ENCODE data around the gene SH3TC2. TPM values are rescaled to one million over a fixed set of nuclear protein-coding genes. Genes with fewer than 3 reads are reported as not detected.

Gene SH3TC2
- total RNA-seq, 1 experiment from 2014 or later = 2.9 TPM

DNA sequence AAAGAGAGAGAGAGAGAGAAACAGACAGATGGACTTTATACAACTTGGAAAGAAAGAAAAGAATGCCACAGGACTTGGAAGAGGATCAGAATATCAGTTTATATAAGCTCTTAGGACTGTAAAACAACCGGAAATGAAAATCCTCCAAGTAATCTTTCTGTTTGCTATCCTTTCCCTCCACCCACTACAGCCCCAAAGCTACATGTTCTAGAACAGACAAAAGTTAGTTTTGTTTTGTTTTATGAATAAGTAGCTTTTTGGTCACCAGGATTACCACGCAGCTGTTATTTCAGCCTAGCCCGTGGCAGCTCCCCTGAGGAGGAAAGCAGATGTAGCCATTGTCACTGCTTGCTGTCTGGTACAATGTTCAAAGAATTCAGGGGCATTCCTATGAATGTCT is 66.6 kb downstream of the SH3TC2 start:
- peak; percentile 44 for DNase-seq
- Histone ChIP-seq H3K27me3 (no peaks in the 10 kb centered on the region), H3K9me3 (0 out of 2 replicates have a peak, but pooled peaks cover 3% of the 10 kb centered on the region), H3K36me3 (no peaks in the 10 kb centered on the region), H3K4me3 (no peak overlapping the region)

DNA sequence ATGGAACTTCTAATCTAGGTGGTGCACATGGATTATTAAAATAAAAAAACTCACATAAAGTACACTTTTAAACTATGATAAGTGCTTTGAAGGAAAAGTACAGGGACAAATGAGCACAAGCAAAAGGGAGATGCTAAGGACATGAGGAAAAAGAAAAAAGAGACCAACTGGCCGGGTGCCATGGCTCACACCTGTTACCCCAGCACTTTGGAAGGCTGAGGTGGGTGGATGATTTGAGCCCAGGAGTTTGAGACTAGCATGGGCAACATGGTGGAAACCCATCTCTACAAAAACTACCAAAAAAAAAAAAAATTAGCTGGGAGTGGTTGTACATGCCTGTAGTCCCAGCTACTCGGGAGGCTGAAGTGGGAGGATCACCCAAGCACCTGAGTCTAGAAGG is 67.1 kb downstream of the SH3TC2 start:
- Histone ChIP-seq H3K27me3 (no peaks in the 10 kb centered on the region), H3K36me3 (no peaks in the 10 kb centered on the region)

DNA sequence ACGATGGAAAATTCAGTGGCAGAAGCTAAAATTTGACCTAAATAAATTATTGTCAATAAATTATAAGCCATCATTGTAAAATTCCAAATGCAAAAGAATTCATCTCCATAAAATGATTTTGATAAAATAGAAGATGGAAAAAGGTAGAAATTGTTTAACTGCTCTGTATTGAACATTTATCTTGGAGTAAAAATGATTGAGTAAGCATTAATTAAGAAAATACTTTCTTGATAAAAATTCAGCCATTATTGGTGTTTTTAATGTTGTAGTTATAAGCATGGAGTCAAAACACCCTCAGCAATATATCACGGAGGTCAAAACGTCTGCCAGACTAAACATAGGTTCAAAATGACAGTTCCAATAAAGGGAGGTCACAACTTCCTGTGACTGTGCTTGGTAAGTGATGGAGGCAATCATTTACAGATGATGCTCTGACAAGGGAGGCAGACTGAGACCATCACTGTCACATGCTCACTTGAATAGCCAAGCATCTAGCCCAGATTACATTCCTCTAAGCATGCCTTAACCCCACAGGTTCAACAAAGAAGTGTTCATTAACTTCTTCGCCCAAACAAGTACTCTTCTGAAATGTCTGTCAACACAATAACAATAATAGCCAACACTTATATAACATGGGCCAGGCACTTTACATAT is 69.5 kb downstream of the SH3TC2 start:
- no peaks in the 10 kb centered on the region for H3K36me3 ChIP-seq
- no peak overlapping the region for H3K4me3 ChIP-seq
- H3K9me3 ChIP-seq = 0 out of 2 replicates have a peak, but pooled peaks cover 3% of the 10 kb centered on the region
- H3K27me3 ChIP-seq = no peaks in the 10 kb centered on the region
- DNase-seq = no peak

More for the DNA sequence above, 67.1 kb downstream of the SH3TC2 start:
- Histone ChIP-seq H3K4me3 (no peak overlapping the region), H3K9me3 (0 out of 2 replicates have a peak, but pooled peaks cover 3% of the 10 kb centered on the region)
- no peak for DNase-seq

DNA sequence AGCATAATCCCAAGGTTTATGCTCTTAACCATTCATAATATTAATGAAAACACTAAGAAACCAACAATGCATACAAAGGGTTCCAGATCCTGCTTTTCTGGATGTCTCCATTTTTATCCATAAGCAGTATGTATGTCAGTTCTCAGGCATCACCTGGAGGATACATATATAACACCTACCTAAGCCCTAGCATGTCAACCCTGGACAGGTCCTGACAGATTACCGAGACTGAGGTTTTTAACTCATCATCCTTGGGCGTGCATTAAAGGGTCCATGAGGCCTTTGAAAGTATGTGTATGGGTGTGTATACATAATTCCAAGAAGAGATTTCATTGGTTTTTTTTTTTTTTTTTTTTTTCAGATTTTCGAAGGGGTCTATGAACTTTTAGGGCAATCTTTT is 70.6 kb downstream of the SH3TC2 start:
- H3K27me3 ChIP-seq = no peaks in the 10 kb centered on the region
- no peak for DNase-seq
- H3K36me3 ChIP-seq = no peaks in the 10 kb centered on the region
- H3K4me3 ChIP-seq = no peak overlapping the region
- H3K9me3 ChIP-seq = 0 out of 2 replicates have a peak, but pooled peaks cover 3% of the 10 kb centered on the region

GRCh38 chr5:148991566-148991965 is 71.3 kb downstream of the SH3TC2 start:
- Histone ChIP-seq H3K27me3 (no peaks in the 10 kb centered on the region), H3K36me3 (no peaks in the 10 kb centered on the region), H3K9me3 (0 out of 2 replicates have a peak, but pooled peaks cover 3% of the 10 kb centered on the region), H3K4me3 (no peak overlapping the region)
- no peak for DNase-seq

- no peak overlapping the region for H3K4me3 ChIP-seq
- DNase-seq = no peak
- 0 out of 2 replicates have a peak, but pooled peaks cover 3% of the 10 kb centered on the region for H3K9me3 ChIP-seq
- H3K36me3 ChIP-seq = no peaks in the 10 kb centered on the region
- H3K27me3 ChIP-seq = no peaks in the 10 kb centered on the region
Observed at GRCh38 chr5:148990817-148991216, 72.0 kb downstream of the SH3TC2 start.

GRCh38 chr5:148989567-148989966 is 73.3 kb downstream of the SH3TC2 start:
- no peaks in the 10 kb centered on the region for H3K36me3 ChIP-seq
- DNase-seq = no peak
- H3K4me3 ChIP-seq = no peak overlapping the region
- H3K27me3 ChIP-seq = no peaks in the 10 kb centered on the region
- 0 out of 2 replicates have a peak, but pooled peaks cover 3% of the 10 kb centered on the region for H3K9me3 ChIP-seq

GRCh38 chr5:148988328-148988727 is 74.5 kb downstream of the SH3TC2 start:
- Histone ChIP-seq H3K27me3 (no peaks in the 10 kb centered on the region), H3K36me3 (no peaks in the 10 kb centered on the region), H3K9me3 (0 out of 2 replicates have a peak, but pooled peaks cover 3% of the 10 kb centered on the region), H3K4me3 (no peak overlapping the region)
- peak; percentile 89 for DNase-seq

GRCh38 chr5:148986636-148987035 is 76.2 kb downstream of the SH3TC2 start:
- DNase-seq = no peak
- no peaks in the 10 kb centered on the region for H3K9me3 ChIP-seq
- H3K36me3 ChIP-seq = no peaks in the 10 kb centered on the region
- no peak overlapping the region for H3K4me3 ChIP-seq
- H3K27me3 ChIP-seq = no peaks in the 10 kb centered on the region

DNA sequence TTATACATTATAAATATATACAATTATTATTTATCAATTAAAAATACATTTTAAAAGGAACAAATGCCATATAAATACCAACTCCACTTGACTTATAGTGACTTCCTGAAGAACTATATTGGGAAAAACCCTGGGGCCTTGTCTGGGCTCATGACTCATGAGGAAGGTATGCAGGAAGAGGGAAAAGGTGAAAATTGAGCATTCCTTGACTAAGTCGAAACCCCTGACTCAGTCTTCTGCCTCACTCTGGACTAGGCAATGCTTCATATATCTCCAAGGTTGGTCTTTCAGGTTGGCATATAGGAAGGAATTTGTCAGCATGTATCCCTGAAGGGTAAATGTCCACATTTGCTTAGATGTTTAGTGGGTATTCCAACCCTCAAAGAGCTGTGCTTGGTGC is 78.5 kb downstream of the SH3TC2 start:
- Histone ChIP-seq H3K27me3 (no peaks in the 10 kb centered on the region), H3K9me3 (no peaks in the 10 kb centered on the region), H3K4me3 (no peak overlapping the region), H3K36me3 (no peaks in the 10 kb centered on the region)
- DNase-seq = no peak

DNA sequence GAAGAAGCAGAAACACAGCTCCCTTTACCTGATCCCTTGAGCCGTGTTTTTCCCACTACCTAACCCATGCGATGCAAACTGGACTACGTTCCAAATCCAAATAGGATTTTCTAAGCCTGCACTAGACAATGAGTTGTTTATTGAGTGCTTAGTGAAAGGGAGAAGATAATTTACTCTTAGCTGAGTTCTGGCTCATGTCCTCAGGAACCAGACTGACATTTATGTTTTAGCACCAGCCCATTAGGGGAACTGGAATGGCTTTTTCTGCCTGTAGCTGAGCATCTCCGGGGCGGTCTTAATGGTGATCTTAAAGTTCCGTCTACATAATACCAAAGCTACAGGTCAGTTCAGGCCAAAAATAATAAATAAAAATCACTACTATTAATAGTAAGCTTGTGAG is 81.5 kb downstream of the SH3TC2 start:
- Histone ChIP-seq H3K36me3 (no peaks in the 10 kb centered on the region), H3K4me3 (no peak overlapping the region), H3K27me3 (no peaks in the 10 kb centered on the region), H3K9me3 (no peaks in the 10 kb centered on the region)
- no peak for DNase-seq

GRCh38 chr5:148980731-148981130 is 82.1 kb downstream of the SH3TC2 start:
- Histone ChIP-seq H3K27me3 (no peaks in the 10 kb centered on the region), H3K9me3 (no peaks in the 10 kb centered on the region), H3K4me3 (no peak overlapping the region), H3K36me3 (no peaks in the 10 kb centered on the region)
- DNase-seq = no peak

DNA sequence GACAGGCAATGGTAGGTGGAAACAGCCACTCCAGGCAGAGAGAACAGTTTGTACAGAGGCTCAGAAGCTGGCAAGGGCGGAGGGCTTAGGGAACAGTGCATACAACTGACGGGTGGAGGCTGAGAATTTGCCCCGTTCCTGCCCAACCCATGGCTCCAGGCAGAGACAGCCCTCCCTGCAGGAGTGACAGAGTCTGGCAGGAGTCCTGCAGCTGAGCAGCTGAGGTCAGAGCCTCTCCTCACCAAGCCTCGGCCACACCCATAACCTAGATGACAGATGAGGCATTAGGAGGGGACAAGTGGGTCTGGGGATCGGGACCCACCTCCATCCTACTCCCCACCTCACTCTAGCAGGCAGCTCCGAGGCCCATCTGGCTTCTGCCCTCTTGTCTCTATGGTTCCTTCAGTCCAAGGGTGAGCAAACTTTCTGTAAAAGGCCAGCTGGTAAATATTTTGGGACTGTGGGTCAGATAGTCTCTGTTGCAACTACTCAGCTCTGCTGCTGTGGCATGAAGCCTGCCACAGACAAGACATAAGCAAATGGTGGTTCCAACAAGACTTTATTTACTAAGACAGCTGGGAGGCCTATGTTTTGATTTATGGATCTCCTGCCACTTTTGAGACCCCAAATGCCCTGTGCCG is 83.7 kb downstream of the SH3TC2 start:
- Histone ChIP-seq H3K9me3 (peaks cover 4% of the 10 kb centered on the region; the same call in 1 of the 2 replicates), H3K36me3 (no peaks in the 10 kb centered on the region), H3K4me3 (no peak overlapping the region), H3K27me3 (no peaks in the 10 kb centered on the region)
- DNase-seq = peak; percentile 86

DNA sequence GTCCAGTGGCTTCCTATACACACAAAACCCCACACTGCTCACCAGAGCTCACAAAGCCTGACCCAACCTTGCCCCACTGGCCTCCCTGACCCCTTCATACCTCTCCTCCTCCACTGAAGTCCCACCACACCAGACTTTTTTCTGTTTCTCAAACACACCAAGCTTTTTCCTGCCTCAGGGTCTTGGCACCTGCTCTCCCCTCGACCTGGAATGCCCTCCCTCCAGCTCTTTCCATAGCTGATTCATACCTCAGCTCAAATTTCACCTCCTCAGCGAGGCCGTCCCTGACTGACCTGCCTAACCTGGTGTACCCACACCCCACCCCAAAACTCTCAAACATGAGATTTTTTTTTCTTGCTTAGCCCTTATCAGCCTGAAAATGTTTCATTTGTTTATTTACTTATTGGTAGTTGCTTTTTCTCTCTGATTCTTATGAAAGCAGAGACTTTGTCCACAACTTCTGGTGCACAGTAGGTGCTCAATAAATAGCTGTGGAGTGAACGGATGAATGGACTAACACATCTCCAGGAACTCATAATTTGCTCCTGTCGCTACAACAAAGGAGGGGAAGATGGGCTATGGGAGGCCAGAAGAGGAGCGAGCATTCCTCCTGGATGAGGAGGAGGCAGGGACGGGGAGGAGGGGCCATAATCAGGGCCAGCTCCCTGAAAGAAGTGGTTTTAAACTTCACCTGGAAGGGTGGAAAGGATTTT is 84.3 kb downstream of the SH3TC2 start:
- DNase-seq = no peak
- Histone ChIP-seq H3K36me3 (no peaks in the 10 kb centered on the region), H3K4me3 (no peak overlapping the region), H3K27me3 (no peaks in the 10 kb centered on the region), H3K9me3 (peaks cover 4% of the 10 kb centered on the region; the same call in 1 of the 2 replicates)

DNA sequence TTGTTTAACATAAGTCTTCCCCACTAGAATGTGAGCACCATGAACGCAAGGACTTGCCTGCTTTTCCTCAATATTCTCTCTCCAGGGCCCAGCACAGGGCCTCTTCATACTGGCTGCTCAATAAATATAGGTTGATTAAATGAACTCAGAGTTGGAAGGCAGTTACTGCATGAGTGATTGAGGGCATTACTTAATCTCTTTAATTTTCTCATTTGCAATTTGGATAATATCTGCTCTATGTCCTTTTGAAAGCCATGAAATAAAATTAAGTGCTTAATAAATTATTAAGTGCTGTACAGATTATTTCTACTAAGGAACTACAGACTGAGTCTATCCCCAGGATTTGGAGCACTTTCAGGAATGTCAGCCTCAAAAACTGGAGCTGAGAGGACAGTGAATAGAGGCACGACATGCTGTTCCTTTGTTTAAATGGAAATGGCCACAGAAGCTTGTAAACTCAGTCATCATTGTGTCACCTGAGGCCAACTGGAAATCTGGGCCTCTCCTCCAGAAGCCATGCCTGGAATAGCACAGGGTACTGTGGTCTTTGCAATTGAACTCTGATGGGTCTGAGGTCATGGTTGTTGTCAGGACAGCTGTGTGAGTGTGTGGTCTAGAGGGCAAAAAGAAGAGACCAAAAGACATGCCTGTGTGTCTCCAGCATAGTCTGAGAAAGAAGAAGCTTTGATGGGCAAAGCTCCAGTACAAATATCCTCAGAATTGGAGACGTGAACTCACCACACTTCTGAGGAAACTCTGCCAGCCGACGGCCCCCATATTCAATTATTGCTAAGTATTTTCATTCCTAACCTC is 86.1 kb downstream of the SH3TC2 start:
- peak; percentile 68 for DNase-seq

GRCh38 chr5:148974642-148975327 is 88.1 kb downstream of the SH3TC2 start:
- DNase-seq = no peak
- Histone ChIP-seq H3K4me3 (no peak overlapping the region), H3K36me3 (no peaks in the 10 kb centered on the region), H3K9me3 (peaks cover 4% of the 10 kb centered on the region; the same call in 1 of the 2 replicates), H3K27me3 (no peaks in the 10 kb centered on the region)

More for the DNA sequence above, 86.1 kb downstream of the SH3TC2 start:
- H3K4me3 ChIP-seq = no peak overlapping the region
- H3K9me3 ChIP-seq = peaks cover 4% of the 10 kb centered on the region; the same call in 1 of the 2 replicates
- no peaks in the 10 kb centered on the region for H3K27me3 ChIP-seq
- H3K36me3 ChIP-seq = no peaks in the 10 kb centered on the region

All from MG63 (cell line).